AG20443 (cell line): ENCODE results near the gene WRNIP1.
A peak's percentile ranks its signal among the peaks of the same experiment; 100 is the strongest.

Experiments
- DNase-seq: peaks from one replicate; pipeline ENCODE4 v3.0.0; 2012; ENCODE audit warnings: low spot score, mixed read lengths

The WRNIP1 gene

DNA sequence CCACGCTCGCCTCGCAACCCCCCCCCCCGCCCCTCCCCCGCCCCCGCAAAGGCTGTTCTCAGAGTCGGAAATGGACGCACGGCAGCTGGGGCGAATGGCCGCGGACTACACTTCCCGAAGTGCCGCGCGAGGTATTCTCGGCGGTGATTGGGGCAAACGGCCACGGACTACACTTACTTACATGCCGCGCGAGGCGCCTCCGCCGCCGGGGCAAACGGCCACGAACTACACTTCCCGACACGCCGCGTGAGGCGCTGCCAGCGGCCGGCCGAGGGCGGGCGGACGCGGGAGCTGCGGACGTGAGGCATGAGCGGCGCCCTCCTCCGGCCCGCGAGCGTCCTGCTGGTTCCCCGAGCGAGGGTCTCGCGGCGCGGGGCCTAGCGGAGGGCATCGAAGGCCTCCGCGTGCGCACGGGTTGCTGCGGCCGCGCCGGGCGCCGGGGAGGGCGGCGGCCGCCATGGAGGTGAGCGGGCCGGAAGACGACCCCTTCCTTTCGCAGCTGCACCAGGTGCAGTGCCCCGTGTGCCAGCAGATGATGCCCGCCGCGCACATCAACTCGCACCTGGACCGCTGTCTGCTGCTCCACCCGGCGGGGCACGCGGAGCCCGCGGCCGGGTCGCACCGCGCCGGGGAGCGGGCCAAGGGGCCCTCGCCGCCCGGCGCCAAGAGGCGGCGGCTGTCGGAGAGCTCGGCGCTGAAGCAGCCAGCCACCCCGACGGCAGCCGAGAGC, at the start of gene WRNIP1:
Gene WRNIP1, plus strand, starts transcription at position 228 of the 730 bp plus-strand sequence. Its CDS starts 230 bp downstream, at position 458.
- peak; percentile 99 for DNase-seq

DNA sequence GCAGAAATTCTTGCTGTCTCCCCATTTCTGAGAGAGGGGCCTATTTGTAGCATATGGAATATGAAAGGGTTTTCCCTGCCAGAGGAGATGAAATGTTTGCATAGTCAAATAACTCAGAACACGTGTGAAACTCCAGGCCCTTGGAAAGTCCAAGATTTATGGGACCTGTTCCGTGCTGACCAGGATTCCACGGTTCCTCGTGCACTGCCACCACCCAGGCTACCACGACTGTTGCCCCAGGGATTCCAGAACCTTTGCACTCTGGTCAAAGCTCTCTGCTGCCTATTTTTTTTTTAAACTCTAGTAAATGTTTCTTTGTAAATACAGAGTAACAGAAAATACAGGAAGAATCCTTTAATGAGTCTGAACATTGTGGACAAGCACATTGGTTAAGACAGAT, 49.5 kb upstream of the WRNIP1 start:
- DNase-seq = no peak

DNA sequence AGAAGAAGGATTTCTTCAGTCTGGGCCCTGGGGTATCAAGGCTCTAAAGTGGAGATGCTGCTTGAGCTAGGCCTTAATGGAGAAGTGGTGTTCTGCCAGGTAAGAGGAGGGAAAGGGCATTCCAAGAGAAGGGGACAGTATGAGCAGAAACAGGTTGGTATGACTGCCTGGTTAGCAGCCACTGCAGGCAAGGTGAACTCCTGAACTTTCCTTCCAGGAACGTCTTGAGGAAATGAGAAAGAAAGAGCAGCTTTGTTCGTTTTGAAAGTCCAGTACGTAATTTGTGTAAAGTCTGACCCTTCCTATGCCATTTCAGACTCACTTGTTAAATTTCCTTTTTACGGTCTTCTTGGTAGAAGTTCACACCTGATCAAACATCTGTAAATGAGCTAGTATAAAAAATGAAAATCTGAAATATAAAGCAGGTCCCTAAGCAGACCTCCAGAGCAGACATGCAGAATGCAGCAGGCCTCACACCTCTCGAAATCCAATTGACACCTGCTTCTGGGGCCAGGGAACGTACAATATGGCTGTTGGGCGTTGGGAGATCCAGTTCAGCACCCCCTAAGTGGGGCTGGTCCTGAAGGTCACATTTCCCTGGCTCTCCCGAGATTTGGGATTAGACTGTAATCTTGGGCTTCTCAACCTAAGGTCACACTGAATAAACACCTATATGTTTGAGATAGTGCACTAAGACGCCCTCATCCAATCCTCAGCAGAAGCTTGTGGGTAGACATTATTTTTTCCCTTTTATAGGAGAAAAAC, 48.1 kb upstream of the WRNIP1 start:
- no peak for DNase-seq

- DNase-seq = no peak
Measured at GRCh38 chr6:2718334-2719092, 46.7 kb upstream of the WRNIP1 start.

GRCh38 chr6:2719093-2719455, 46.1 kb upstream of the WRNIP1 start:
- DNase-seq = no peak

- DNase-seq = no peak
Measured at GRCh38 chr6:2721219-2721618, 44.0 kb upstream of the WRNIP1 start.

DNA sequence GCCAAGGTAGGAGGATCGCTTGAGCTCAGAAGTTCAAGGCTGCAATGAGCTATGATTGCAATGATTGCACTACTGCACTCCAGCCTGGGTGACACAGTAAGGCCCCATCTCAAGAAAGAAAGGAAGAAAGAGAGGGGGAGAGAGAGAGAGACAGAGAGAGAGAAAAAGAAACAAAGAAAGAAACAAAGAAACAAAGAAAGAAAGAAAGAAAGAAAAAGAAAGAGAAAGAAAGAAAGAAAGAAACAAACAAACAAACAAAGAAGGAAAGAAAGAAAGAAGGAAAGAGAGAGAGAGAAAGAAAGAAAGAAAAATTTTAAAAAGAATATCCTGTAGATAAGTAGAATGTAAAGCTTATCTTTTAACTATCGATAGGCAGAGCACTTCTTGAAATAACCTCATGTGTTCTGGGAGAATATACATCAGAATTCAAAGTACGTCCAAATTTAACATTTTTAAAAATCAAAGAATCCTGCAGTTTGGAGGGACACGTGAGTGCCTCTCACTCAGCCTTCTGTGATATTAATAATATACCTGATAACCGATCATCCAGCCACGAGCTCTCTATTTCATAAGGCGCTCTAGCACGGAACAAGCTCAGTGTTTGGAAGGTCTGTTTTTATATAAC, 39.7 kb upstream of the WRNIP1 start:
- DNase-seq = no peak

DNA sequence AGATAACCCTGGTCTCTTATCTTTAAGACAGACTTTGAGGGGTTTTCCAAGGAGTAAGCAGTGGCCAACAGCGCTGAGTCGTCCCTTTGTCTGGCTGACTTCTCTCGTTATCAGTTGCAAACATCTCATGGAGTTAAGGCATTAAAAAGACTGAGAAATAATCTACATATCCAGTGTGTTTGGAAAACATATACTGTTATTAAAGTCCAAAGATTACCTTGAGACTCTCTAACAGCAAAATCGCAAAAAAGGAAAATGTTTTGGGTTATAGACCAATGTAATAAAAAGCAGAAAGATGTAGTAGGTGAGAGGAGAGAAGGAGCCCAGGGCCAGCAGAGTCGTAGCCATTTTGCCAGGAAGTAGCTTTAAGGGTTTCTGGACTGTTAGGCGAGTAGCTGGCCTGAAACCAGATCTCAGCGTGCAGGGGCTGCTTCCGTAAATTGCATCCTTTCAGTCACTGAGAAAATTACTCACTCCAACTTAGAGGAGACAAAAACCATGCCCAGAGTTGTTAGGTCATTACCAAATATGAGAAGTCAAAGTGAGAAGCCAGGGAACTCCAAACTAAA, 39.1 kb upstream of the WRNIP1 start:
- DNase-seq = peak; percentile 43

DNA sequence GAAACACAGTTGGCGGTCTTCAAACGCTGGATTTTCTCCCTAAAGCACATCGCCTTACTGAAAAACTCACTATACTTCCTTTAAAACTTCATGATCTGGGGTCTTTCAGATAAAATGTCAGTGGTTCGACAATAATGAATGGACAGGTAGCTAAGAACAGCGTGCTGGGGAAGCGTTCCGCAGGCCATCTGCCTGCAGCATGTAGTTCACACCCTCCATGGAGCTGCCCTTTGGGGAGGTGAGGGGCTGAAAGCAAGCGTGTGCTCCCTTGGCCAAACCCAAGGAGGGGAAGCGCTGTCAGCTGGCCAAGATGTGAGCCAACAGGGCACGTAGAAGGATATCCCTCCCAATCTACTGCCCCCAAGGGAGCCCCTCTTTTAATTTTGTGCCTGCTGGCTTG, 35.3 kb upstream of the WRNIP1 start:
- DNase-seq = no peak

- DNase-seq = no peak
Measured at GRCh38 chr6:2730353-2731107, 34.7 kb upstream of the WRNIP1 start.

- DNase-seq = no peak
Measured at GRCh38 chr6:2731281-2731909, 33.8 kb upstream of the WRNIP1 start.

GRCh38 chr6:2732503-2733089, 32.6 kb upstream of the WRNIP1 start:
- no peak for DNase-seq

GRCh38 chr6:2733324-2733723, 31.9 kb upstream of the WRNIP1 start:
- no peak for DNase-seq

GRCh38 chr6:2733736-2734480, 31.3 kb upstream of the WRNIP1 start:
- no peak for DNase-seq

GRCh38 chr6:2734488-2735166, 30.6 kb upstream of the WRNIP1 start:
- no peak for DNase-seq

GRCh38 chr6:2737885-2738284, 27.3 kb upstream of the WRNIP1 start:
- DNase-seq = no peak

- peak; percentile 67 for DNase-seq
Measured at GRCh38 chr6:2738373-2738979, 26.7 kb upstream of the WRNIP1 start.

- DNase-seq = peak; percentile 27
Measured at GRCh38 chr6:2739335-2739734, 25.9 kb upstream of the WRNIP1 start.

DNA sequence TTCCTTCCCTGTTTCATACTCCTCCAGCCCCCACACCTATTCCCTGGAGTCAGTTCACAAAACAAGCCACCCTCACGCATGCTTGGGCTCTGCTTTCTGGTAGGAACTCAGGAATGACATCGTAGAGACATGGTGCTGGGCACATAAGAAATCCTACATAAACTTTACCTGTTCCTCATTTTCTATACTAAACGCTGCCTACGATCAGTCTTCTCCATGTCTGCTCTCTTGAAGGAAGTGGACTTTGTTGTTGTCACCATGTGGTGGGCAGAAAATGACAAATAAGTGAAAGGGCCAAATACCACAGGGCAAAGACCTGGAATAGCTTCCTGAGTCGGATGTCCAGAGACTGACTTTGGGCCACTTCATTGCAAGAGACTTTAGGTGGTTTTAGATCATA, 24.6 kb upstream of the WRNIP1 start:
- DNase-seq = no peak
